Activated CD8-positive, alpha-beta T cell treated with anti-CD3 and anti-CD28 coated beads for 36 hours (primary cell): ENCODE measurements around the gene RPL35. TPM values are rescaled to one million over a fixed set of nuclear protein-coding genes. Genes with fewer than 3 reads are reported as not detected.

Experiments used
- ATAC-seq: fragments of 200-7000 bp; cut with Tn5 transposase; one replicate; pipeline ENCODE4 v1.10.0; 2021; ENCODE audit warnings: mild to moderate bottlenecking, moderate library complexity
- CTCF ChIA-PET: fragments of 350-600 bp; sonication (Branson Sonifier 250); formaldehyde crosslinking; loops from one replicate; lab custom pipeline; 2021; ENCODE audit warnings: antibody characterized with exemption; lab: Charles Lee
- POLR2A ChIA-PET: fragments of 350-600 bp; sonication (Branson Sonifier 250); formaldehyde crosslinking; loops from one replicate; lab custom pipeline; 2021; ENCODE audit warnings: antibody characterized with exemption; lab: Charles Lee
- DNase-seq: peaks from one replicate; pipeline ENCODE4 v3.0.0-alpha.2; 2020
- H3K27ac Mint-ChIP-seq: one replicate; pipeline ENCODE4 v1.8.0; 2021; ENCODE audit warnings: mild to moderate bottlenecking, mixed read lengths
- H3K27me3 Mint-ChIP-seq: one replicate; pipeline ENCODE4 v1.8.0; 2021; ENCODE audit warnings: mixed read lengths
- H3K36me3 Mint-ChIP-seq: one replicate; pipeline ENCODE4 v1.8.0; 2021; ENCODE audit warnings: low read depth, mixed read lengths
- H3K4me1 Mint-ChIP-seq: one replicate; pipeline ENCODE4 v1.8.0; 2021; ENCODE audit warnings: low read depth, mixed read lengths
- H3K4me3 Mint-ChIP-seq: one replicate; pipeline ENCODE4 v1.8.0; 2021; ENCODE audit warnings: mild to moderate bottlenecking, moderate library complexity, mixed read lengths
- H3K9me3 Mint-ChIP-seq: one replicate; pipeline ENCODE4 v1.8.0; 2021; ENCODE audit warnings: mixed read lengths
- CTCF ChIP-seq: fragments of 200-600 bp; IDR thresholded peaks from one replicate; pipeline ENCODE4 v1.8.0; 2022; ENCODE audit warnings: antibody characterized with exemption, mild to moderate bottlenecking
- intact Hi-C: fragments of 100-400 bp; cut with micrococcal nuclease; formaldehyde crosslinking; loops from one replicate; pipeline ENCODE4 v1.10.0; 2022
- total RNA-seq, 2 experiments: library from RNA; stranded (reverse); gene quantifications; one replicate each; pipeline ENCODE4 v1.2.3, GENCODE V29; 2021

Gene RPL35
- total RNA-seq, 2 experiments from 2014 or later = 2,301 to 2,341 TPM

- no peaks in the 10 kb centered on the region for H3K9me3 Mint-ChIP-seq
- no peak overlapping the region for H3K27ac Mint-ChIP-seq
- CTCF ChIA-PET = no interaction called here
- H3K4me3 Mint-ChIP-seq = no peak overlapping the region
- intact Hi-C loops = no loop called here
- H3K36me3 Mint-ChIP-seq = peaks cover 70% of the 10 kb centered on the region
- DNase-seq (no peak), ATAC-seq (no peak)
- H3K4me1 Mint-ChIP-seq = no peaks in the 10 kb centered on the region
- H3K27me3 Mint-ChIP-seq = peaks cover 2% of the 10 kb centered on the region
- POLR2A ChIA-PET = interaction anchor here (0.6 to 1.2 kb wide), 3 partner anchors 9 to 1386 kb away, joined by 3 read pairs; no protein-coding TSS in a partner anchor
- no peak for TF ChIP-seq CTCF
Measured at GRCh38 chr9:124889006-124889405, 27.2 kb upstream of the RPL35 start.

DNA sequence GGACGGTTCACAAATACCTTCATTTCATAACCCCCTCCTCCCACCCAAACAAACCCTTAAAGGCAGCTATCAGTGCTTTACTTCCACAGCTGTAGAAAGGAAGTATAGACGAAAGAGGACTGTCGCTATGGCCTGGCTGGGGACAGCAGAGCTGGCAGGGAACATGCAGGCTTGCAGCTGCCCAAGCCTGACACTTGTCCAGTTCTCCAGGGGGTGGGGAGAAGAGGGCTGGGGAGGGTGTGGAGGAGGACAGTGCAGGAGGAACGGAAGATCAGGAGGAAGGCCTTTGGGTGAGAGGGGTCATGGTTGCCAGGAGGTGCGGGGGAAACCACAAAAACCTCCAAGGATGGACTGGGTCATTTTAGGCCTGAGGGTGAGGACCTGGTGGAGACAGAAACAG, 26.1 kb upstream of the RPL35 start:
- intact Hi-C loops = no loop called here
- ChIA-PET CTCF (no interaction called here), POLR2A (no interaction called here)
- no peak for DNase-seq
- H3K4me3 Mint-ChIP-seq = no peak overlapping the region
- H3K9me3 Mint-ChIP-seq = no peaks in the 10 kb centered on the region
- no peak for ATAC-seq
- no peaks in the 10 kb centered on the region for H3K4me1 Mint-ChIP-seq
- no peak overlapping the region for H3K27ac Mint-ChIP-seq
- TF ChIP-seq CTCF = no peak
- H3K36me3 Mint-ChIP-seq = peaks cover 60% of the 10 kb centered on the region
- H3K27me3 Mint-ChIP-seq = peaks cover 2% of the 10 kb centered on the region

GRCh38 chr9:124886866-124887492, 25.2 kb upstream of the RPL35 start:
- H3K36me3 Mint-ChIP-seq = peaks cover 60% of the 10 kb centered on the region
- intact Hi-C loops = no loop called here
- CTCF ChIA-PET = interaction anchor here (0.5 to 1.2 kb wide), 2 partner anchors 34 to 109 kb away, joined by 3 read pairs; partner anchors contain the start of gene WDR38
- POLR2A ChIA-PET = interaction anchor here (1.5 kb wide), 1 partner anchor 16 kb away, joined by 5 read pairs; no protein-coding TSS in a partner anchor
- H3K27me3 Mint-ChIP-seq = peaks cover 2% of the 10 kb centered on the region
- H3K4me1 Mint-ChIP-seq = no peaks in the 10 kb centered on the region
- no peak overlapping the region for H3K27ac Mint-ChIP-seq
- ATAC-seq (no peak), DNase-seq (no peak)
- TF ChIP-seq CTCF = no peak
- H3K4me3 Mint-ChIP-seq = no peak overlapping the region
- H3K9me3 Mint-ChIP-seq = no peaks in the 10 kb centered on the region

- no peak for ATAC-seq
- no peak for DNase-seq
- Mint-ChIP-seq H3K36me3 (peaks cover 62% of the 10 kb centered on the region), H3K4me1 (no peaks in the 10 kb centered on the region), H3K9me3 (no peaks in the 10 kb centered on the region), H3K27me3 (peaks cover 2% of the 10 kb centered on the region), H3K27ac (no peak overlapping the region), H3K4me3 (no peak overlapping the region)
- CTCF ChIA-PET = interaction anchor here (1.2 kb wide), 1 partner anchor 33 kb away, joined by 3 read pairs; the partner anchor contains the start of gene WDR38
- TF ChIP-seq CTCF = no peak
- POLR2A ChIA-PET = interaction anchor here (1.5 kb wide), 1 partner anchor 16 kb away, joined by 5 read pairs; no protein-coding TSS in a partner anchor
- intact Hi-C loops = no loop called here
Measured at GRCh38 chr9:124886461-124886860, 24.7 kb upstream of the RPL35 start.

GRCh38 chr9:124885551-124885950, 23.8 kb upstream of the RPL35 start:
- Mint-ChIP-seq H3K27ac (no peak overlapping the region), H3K4me3 (no peak overlapping the region), H3K27me3 (no peaks in the 10 kb centered on the region), H3K4me1 (no peaks in the 10 kb centered on the region), H3K36me3 (peaks cover 57% of the 10 kb centered on the region), H3K9me3 (no peaks in the 10 kb centered on the region)
- intact Hi-C loops = no loop called here
- no peak for TF ChIP-seq CTCF
- ChIA-PET POLR2A (interaction anchor here (1.5 kb wide), 1 partner anchor 15 kb away, joined by 5 read pairs; no protein-coding TSS in a partner anchor), CTCF (interaction anchor here (1.2 kb wide), 1 partner anchor 32 kb away, joined by 3 read pairs; the partner anchor contains the start of gene WDR38)
- ATAC-seq = no peak
- DNase-seq = no peak
